Neural cell (in vitro differentiated cells): ENCODE data around the gene PTPRK.

Experiments used
- EP300 ChIP-seq: fragments of 450-650 bp; conservative IDR thresholded peaks from 2 replicates; pipeline ENCODE4 v1.6.1; 2014; ENCODE audit warnings: antibody characterized with exemption, mild to moderate bottlenecking, moderate library complexity; ENCODE audit not compliant: poor library complexity, severe bottlenecking
- POLR2AphosphoS5 ChIP-seq: IDR thresholded peaks from 2 replicates; pipeline ENCODE4 v1.6.1; 2012

DNA sequence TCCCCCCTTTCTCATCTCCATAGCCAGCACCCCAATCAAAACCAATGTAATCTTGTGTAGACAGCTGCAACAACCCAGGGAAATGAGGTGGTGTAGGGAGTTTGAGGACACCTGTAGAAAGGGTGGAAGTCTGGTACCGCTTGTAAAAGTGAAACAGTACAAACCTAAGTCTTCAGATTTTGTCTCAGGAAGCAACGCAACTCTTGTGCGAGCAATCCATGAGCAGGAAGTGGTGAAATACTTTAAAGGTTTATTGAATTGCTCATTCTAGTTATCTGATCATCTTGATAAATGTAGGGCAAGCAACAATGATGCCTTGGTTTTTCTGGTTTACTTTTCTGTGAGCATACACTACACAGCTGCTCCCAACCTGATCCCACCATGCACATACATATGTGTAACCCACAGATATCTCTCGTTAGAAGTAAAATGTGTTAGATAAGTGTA is 548.4 kb downstream of the PTPRK start:
- no peak for TF ChIP-seq POLR2AphosphoS5
- TF ChIP-seq EP300 = no peak
